ENCODE measurements around the gene RPS14. TPM values are rescaled to one million over a fixed set of nuclear protein-coding genes. Genes with fewer than 3 reads are reported as not detected.

The RPS14 gene
- total and polyA plus RNA-seq, 9 of the 15 experiments (the other 6 are each of a cell fraction or from before 2014, with no cell fraction given): 1,824 to 5,983 (median 3,017) TPM

- TF ChIP-seq ZNF639 (CRISPR knock-in tag; conservative IDR thresholded peaks at IDR 0.05 in 1 of 2, IDR thresholded peaks at IDR 0.05 in 1 of 2): no peak
- no peak for TF ChIP-seq KAT2B (IDR thresholded peaks at IDR 0.05; ENCODE audit: low read depth, low read length)
- TF ChIP-seq VEZF1 (CRISPR knock-in tag; IDR thresholded peaks at IDR 0.05): no peak
- TF ChIP-seq SMAD2 (IDR thresholded peaks at IDR 0.05; ENCODE audit: low read depth, low read length): no peak
- TF ChIP-seq IRF9 (tag; IDR thresholded peaks at IDR 0.05): no peak
- peak; percentile 75; the same call in 1 of the 2 replicates for TF ChIP-seq ZEB2 (IDR thresholded peaks at IDR 0.05)
- 0 out of 2 replicates have a peak, but pooled peaks have one; percentile 44 for TF ChIP-seq SMARCE1 (IDR thresholded peaks at IDR 0.05)
- peak; percentile 68 for TF ChIP-seq SPI1 (IDR thresholded peaks at IDR 0.05; ENCODE audit: borderline replicate concordance, low read depth, low read length)
- no peak for TF ChIP-seq NRF1 (conservative IDR thresholded peaks at IDR 0.05 in 1 of 2, IDR thresholded peaks at IDR 0.05 in 1 of 2)
- TF ChIP-seq CTBP1 (IDR thresholded peaks at IDR 0.05; ENCODE audit: borderline replicate concordance): peak; percentile 79
- no peak for TF ChIP-seq ZNF277 (CRISPR knock-in tag; IDR thresholded peaks at IDR 0.05; ENCODE audit: borderline replicate concordance)
- TF ChIP-seq ZBTB7A (IDR thresholded peaks at IDR 0.05; ENCODE audit: borderline replicate concordance, control insufficient read depth, low read depth, low read length): no peak; the same call in 1 of the 2 replicates
- TF ChIP-seq ZBTB12 (CRISPR knock-in tag; IDR thresholded peaks at IDR 0.05): no peak
- no peak for TF ChIP-seq SOX6 (IDR thresholded peaks at IDR 0.05)
- 0 out of 2 replicates have a peak, but pooled peaks have one; percentile 20 for TF ChIP-seq MAX (CRISPR knock-in tag; IDR thresholded peaks at IDR 0.05)
- no peak for TF ChIP-seq HBP1 (CRISPR knock-in tag; IDR thresholded peaks at IDR 0.05)
- TF ChIP-seq NR4A1 (CRISPR knock-in tag; IDR thresholded peaks at IDR 0.05): no peak
- no peak for TF ChIP-seq NR4A1 (tag; IDR thresholded peaks at IDR 0.05)
- TF ChIP-seq L3MBTL2 (IDR thresholded peaks at IDR 0.05): 0 out of 2 replicates have a peak, but pooled peaks have one; percentile 29
- no peak for TF ChIP-seq CBX2 (IDR thresholded peaks at IDR 0.05; ENCODE audit: insufficient read depth, low read length, poor library complexity, severe bottlenecking)
These were observed 11.7 kb upstream of the RPS14 start (continued) for GRCh38 chr5:150461231-150461630.
